GM12878 (cell line): ENCODE data around the gene NOL12. TPM values are rescaled to one million over a fixed set of nuclear protein-coding genes. Genes with fewer than 3 reads are reported as not detected.

ENCODE experiments used
- BHLHE40 ChIP-seq, 2 experiments: fragments of 450-650 bp in 1 of 2; IDR thresholded peaks; 2 replicates each; pipeline ENCODE4 v1.6.1; 2011 to 2017; ENCODE audit warnings: low read depth in 2 of 2, borderline replicate concordance in 1 of 2, improper control_type of control experiment in 1 of 2, low read length in 1 of 2, mild to moderate bottlenecking in 1 of 2
- DPF2 ChIP-seq: fragments of 450-650 bp; IDR thresholded peaks from 2 replicates; pipeline ENCODE4 v1.6.1; 2017; ENCODE audit warnings: mild to moderate bottlenecking
- ESRRA ChIP-seq: IDR thresholded peaks from 2 replicates; pipeline ENCODE4 v1.6.1; 2012; ENCODE audit warnings: mild to moderate bottlenecking, low read length, improper control_type of control experiment
- HDGF ChIP-seq: fragments of 450-650 bp; IDR thresholded peaks from 2 replicates; pipeline ENCODE4 v1.6.1; 2016; ENCODE audit warnings: antibody characterized with exemption
- IKZF2 ChIP-seq, 2 experiments: fragments of 450-650 bp; IDR thresholded peaks; 2 replicates each; pipeline ENCODE4 v1.6.1; 2017; ENCODE audit warnings: mild to moderate bottlenecking in 2 of 2, moderate library complexity in 2 of 2
- MEF2A ChIP-seq: IDR thresholded peaks from 2 replicates; pipeline ENCODE4 v1.6.1; 2011; ENCODE audit warnings: low read depth, mild to moderate bottlenecking, low read length, moderate library complexity; ENCODE audit not compliant: insufficient read depth
- MXI1 ChIP-seq: fragments of 150-350 bp; IDR thresholded peaks from 2 replicates; pipeline ENCODE4 v1.6.1; 2011; ENCODE audit warnings: low read depth, mild to moderate bottlenecking, inconsistent platforms, low read length, improper control_type of control experiment
- NRF1 ChIP-seq: conservative IDR thresholded peaks from 2 replicates; pipeline ENCODE4 v1.6.1; 2011; ENCODE audit warnings: mild to moderate bottlenecking, low read depth, low read length, improper control_type of control experiment
- PAX8 ChIP-seq: fragments of 450-650 bp; IDR thresholded peaks from 2 replicates; pipeline ENCODE4 v1.6.1; 2017; ENCODE audit warnings: mild to moderate bottlenecking, moderate library complexity
- SMAD5 ChIP-seq: IDR thresholded peaks from 2 replicates; pipeline ENCODE4 v1.6.1; 2016; ENCODE audit warnings: antibody characterized with exemption, low read depth
- SP1 ChIP-seq: IDR thresholded peaks from one replicate; pipeline ENCODE4 v1.6.1; 2011; ENCODE audit warnings: low read depth, low read length
- SPI1 ChIP-seq: IDR thresholded peaks from 2 replicates; pipeline ENCODE4 v1.6.1; 2011; ENCODE audit warnings: low read depth, mild to moderate bottlenecking, low read length, moderate library complexity, borderline replicate concordance; ENCODE audit not compliant: insufficient read depth
- SREBF1 ChIP-seq: IDR thresholded peaks from 2 replicates; pipeline ENCODE4 v1.6.1; 2012; ENCODE audit warnings: mild to moderate bottlenecking, low read length
- TAF1 ChIP-seq: IDR thresholded peaks from 2 replicates; pipeline ENCODE4 v1.6.1; 2011; ENCODE audit warnings: mild to moderate bottlenecking, low read depth, low read length, borderline replicate concordance
- ZBTB40 ChIP-seq: fragments of 450-650 bp; IDR thresholded peaks from 2 replicates; pipeline ENCODE4 v1.6.1; 2016; ENCODE audit warnings: mild to moderate bottlenecking, moderate library complexity, borderline replicate concordance
- ZNF687 ChIP-seq: fragments of 450-650 bp; IDR thresholded peaks from 2 replicates; pipeline ENCODE4 v1.6.1; 2017; ENCODE audit warnings: mild to moderate bottlenecking, moderate library complexity
- polyA plus RNA-seq, 11 experiments: library from polyadenylated mRNA; depleted of rRNA in 4 of 11; unstranded in 6 of 11; stranded (reverse) in 5 of 11; fragments of >200 nt; fragmentation: Nextera tagmentation in 4 of 11; fragmentation: Illumina TruSeq in 1 of 11; extraction: Ambion mirVana in 4 of 11; extraction: Trizol in 1 of 11; gene quantifications; 1 replicate in 1 of 11; 2 replicates in 10 of 11; pipeline versions ENCODE4 v1.2.1 to v1.2.3, GENCODE V29; 2011 to 2016; ENCODE audit warnings: inconsistent platforms in 2 of 11, missing spikeins in 2 of 11, low read depth in 1 of 11
- total RNA-seq, 4 experiments: library from RNA; depleted of rRNA in 3 of 4; stranded (reverse); fragments of >200 nt in 3 of 4; fragmentation: Illumina TruSeq in 1 of 4; extraction: Trizol in 1 of 4; gene quantifications; 2 replicates each; pipeline versions ENCODE4 v1.2.1 to v1.2.3, GENCODE V29; 2013 to 2021
- TF ChIP-seq, protein P1 (sequence below), 3 experiments: IDR thresholded peaks in 2 of 3; conservative IDR thresholded peaks in 1 of 3; 2 replicates each; pipeline ENCODE4 v1.5.1; 2011; ENCODE audit warnings: low read depth in 3 of 3, low read length in 3 of 3, mild to moderate bottlenecking in 3 of 3, control low read depth in 2 of 3, moderate library complexity in 2 of 3, inconsistent platforms in 1 of 3, mixed read lengths in 1 of 3; ENCODE audit not compliant: control insufficient read depth in 2 of 3, insufficient read depth in 1 of 3; ENCODE audit errors: extremely low read depth in 1 of 3
- TF ChIP-seq, protein P2 (sequence below): fragments of 450-650 bp; IDR thresholded peaks from 2 replicates; pipeline ENCODE4 v1.6.1; 2017; ENCODE audit warnings: mild to moderate bottlenecking

Gene NOL12
- total and polyA plus RNA-seq, 10 of the 15 experiments (the other 5 are each of a cell fraction or from before 2014, with no cell fraction given) = 3.3 to 69.4 (median 41.1) TPM

DNA sequence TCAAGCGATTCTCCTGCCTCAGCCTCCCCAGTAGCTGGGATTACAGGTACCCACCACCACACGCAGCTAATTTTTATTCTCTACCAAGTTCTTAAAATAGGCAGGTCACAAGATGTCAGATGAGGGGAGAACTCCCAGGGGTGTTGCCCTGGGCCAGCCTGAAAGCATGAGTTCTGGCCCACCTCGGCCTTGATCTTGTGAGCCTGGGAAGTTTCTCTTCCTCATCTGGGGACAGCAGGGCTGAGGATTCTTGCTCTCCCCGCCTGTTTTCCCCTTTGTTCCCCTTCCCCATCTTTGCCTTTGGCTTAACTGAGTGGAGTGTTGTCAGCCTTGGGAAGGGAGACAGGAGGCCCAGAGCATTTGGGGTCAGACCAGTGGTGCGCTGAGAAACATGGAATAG, 24.1 kb upstream of the NOL12 start (continued):
- TF ChIP-seq, protein P1, sequence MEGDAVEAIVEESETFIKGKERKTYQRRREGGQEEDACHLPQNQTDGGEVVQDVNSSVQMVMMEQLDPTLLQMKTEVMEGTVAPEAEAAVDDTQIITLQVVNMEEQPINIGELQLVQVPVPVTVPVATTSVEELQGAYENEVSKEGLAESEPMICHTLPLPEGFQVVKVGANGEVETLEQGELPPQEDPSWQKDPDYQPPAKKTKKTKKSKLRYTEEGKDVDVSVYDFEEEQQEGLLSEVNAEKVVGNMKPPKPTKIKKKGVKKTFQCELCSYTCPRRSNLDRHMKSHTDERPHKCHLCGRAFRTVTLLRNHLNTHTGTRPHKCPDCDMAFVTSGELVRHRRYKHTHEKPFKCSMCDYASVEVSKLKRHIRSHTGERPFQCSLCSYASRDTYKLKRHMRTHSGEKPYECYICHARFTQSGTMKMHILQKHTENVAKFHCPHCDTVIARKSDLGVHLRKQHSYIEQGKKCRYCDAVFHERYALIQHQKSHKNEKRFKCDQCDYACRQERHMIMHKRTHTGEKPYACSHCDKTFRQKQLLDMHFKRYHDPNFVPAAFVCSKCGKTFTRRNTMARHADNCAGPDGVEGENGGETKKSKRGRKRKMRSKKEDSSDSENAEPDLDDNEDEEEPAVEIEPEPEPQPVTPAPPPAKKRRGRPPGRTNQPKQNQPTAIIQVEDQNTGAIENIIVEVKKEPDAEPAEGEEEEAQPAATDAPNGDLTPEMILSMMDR (IDR thresholded peaks at IDR 0.05 in 2 of 3, conservative IDR thresholded peaks at IDR 0.05 in 1 of 3; ENCODE audit: control insufficient read depth in 2 of 3, extremely low read depth in 1 of 3, insufficient read depth in 1 of 3, low read depth in 3 of 3, low read length in 3 of 3) = no peak
- TF ChIP-seq NRF1 (no peak), SPI1 (peak; percentile 68), SP1 (no peak), DPF2 (0 out of 2 replicates have a peak, but pooled peaks have one; percentile 29), HDGF (no peak), ZBTB40 (no peak), IKZF2 (IDR thresholded peaks at IDR 0.05) (peak in 1 of 2 experiments; percentile 57; a peak in 2 of 4 replicates), PAX8 (no peak), ZNF687 (peak; percentile 42; the same call in 1 of the 2 replicates), SMAD5 (no peak), MXI1 (no peak), SREBF1 (no peak), ESRRA (no peak), MEF2A (no peak), BHLHE40 (IDR thresholded peaks at IDR 0.05; ENCODE audit: borderline replicate concordance in 1 of 2, low read depth in 2 of 2, low read length in 1 of 2) (peak in 1 of 2 experiments; percentile 39; a peak in 1 of 4 replicates), TAF1 (no peak)
- TF ChIP-seq, protein P2, sequence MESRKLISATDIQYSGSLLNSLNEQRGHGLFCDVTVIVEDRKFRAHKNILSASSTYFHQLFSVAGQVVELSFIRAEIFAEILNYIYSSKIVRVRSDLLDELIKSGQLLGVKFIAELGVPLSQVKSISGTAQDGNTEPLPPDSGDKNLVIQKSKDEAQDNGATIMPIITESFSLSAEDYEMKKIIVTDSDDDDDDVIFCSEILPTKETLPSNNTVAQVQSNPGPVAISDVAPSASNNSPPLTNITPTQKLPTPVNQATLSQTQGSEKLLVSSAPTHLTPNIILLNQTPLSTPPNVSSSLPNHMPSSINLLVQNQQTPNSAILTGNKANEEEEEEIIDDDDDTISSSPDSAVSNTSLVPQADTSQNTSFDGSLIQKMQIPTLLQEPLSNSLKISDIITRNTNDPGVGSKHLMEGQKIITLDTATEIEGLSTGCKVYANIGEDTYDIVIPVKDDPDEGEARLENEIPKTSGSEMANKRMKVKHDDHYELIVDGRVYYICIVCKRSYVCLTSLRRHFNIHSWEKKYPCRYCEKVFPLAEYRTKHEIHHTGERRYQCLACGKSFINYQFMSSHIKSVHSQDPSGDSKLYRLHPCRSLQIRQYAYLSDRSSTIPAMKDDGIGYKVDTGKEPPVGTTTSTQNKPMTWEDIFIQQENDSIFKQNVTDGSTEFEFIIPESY = no peak
